Effector memory CD8-positive, alpha-beta T cell (primary cell): ENCODE measurements around the gene NGEF.

ENCODE experiments used
- ATAC-seq: fragments of 150-1000 bp; cut with Tn5 transposase; replicated peaks from 2 replicates; pipeline ENCODE4 v1.10.0; 2021; ENCODE audit warnings: mild to moderate bottlenecking, moderate library complexity
- DNase-seq, 3 experiments: peaks; one replicate each; pipeline ENCODE4 v3.0.0; 2021
- H3K27ac Mint-ChIP-seq, 2 donors: one replicate each; pipeline ENCODE4 v1.8.0; 2022; ENCODE audit warnings: mild to moderate bottlenecking in 2 of 2, mixed read lengths in 2 of 2, moderate library complexity in 2 of 2
- H3K27me3 Mint-ChIP-seq, 2 donors: one replicate each; pipeline ENCODE4 v1.8.0; 2022; ENCODE audit warnings: mixed read lengths in 2 of 2
- H3K36me3 Mint-ChIP-seq: one replicate; pipeline ENCODE4 v1.8.0; 2022; ENCODE audit warnings: mild to moderate bottlenecking, moderate library complexity, mixed read lengths; ENCODE audit not compliant: insufficient read depth
- H3K4me1 Mint-ChIP-seq, 2 donors: one replicate each; pipeline ENCODE4 v1.8.0; 2022; ENCODE audit warnings: low read depth in 2 of 2, mixed read lengths in 2 of 2
- H3K4me3 Mint-ChIP-seq, 2 donors: one replicate each; pipeline ENCODE4 v1.8.0; 2022; ENCODE audit warnings: mild to moderate bottlenecking in 2 of 2, mixed read lengths in 2 of 2, moderate library complexity in 2 of 2
- H3K9me3 Mint-ChIP-seq, 2 donors: one replicate each; pipeline ENCODE4 v1.8.0; 2022; ENCODE audit warnings: mixed read lengths in 2 of 2

The NGEF gene

DNA sequence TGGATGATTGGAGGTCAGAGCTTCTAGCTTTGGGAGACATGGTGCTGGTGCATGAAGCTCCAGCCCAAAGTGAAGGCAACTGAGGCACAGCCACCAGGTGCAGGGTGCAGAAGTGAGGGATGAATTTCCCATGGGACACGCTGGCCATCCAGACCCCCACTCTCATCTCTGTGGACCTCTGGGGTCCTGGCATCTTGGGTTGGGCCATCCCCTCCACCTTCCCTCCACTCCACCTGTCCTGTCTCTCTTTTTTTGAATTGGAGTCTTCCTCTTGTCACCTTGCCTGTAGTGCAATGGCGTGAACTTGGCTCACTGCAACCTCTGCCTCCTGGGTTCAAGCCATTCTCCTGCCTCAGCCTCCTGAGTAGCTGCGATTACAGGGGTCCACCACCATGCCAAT is 3.4 kb downstream of the NGEF start:
- H3K27ac Mint-ChIP-seq, result no peak overlapping the region
- DNase-seq, result no peak
- no peaks in the 10 kb centered on the region for H3K9me3 Mint-ChIP-seq
- no peak overlapping the region for H3K4me3 Mint-ChIP-seq
- H3K27me3 Mint-ChIP-seq, result peaks cover 0 to 34% of the 10 kb centered on the region in 2 donors
- ATAC-seq, result no peak
- no peaks in the 10 kb centered on the region for H3K36me3 Mint-ChIP-seq
- peaks cover 0 to 4% of the 10 kb centered on the region in 2 donors for H3K4me1 Mint-ChIP-seq

DNA sequence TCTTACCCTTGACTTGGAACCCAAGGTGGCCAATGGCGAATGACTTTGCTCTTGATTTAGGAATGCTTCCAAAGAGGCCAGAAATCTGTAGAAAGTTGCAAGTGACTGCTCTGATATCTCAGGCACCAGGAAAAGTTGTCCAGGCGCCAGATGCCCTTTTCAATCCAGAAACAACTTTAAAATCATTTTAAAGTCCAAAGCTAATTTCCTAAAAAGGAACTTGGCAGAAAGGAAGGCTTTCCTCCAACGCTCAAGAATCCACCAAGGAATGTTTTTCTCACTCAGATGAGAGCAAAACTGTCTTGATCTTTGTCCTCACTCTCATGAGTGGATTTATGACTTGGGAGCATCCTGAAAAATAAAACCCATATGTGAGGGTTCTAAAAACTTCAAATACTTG is 5.3 kb downstream of the NGEF start:
- ATAC-seq (no peak), DNase-seq (no peak)
- Mint-ChIP-seq H3K9me3 (no peaks in the 10 kb centered on the region), H3K27ac (peak overlapping the region in 1 of 2 donors; percentile 27), H3K36me3 (no peaks in the 10 kb centered on the region), H3K4me3 (no peak overlapping the region), H3K4me1 (peaks cover 0 to 4% of the 10 kb centered on the region in 2 donors), H3K27me3 (peaks cover 0 to 49% of the 10 kb centered on the region in 2 donors)

DNA sequence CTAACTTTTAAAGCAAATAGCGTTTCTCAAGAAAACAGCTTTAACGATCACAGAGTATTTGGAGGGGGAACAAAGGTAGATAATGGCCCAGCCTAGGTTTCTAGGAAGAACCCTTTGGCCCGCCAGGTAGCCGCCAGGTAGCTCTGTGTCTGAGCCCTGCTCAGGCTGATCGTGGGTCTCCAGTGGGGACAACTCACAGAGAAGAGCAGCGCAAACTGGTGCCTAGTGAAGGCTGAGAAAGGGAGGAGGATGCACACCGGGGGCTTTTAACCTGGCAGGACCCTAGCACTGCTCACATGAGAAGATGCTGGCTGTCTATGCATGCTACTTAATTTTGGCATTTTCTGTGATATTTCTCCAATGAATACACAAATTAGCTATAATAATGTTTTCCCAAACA is 5.8 kb downstream of the NGEF start:
- no peaks in the 10 kb centered on the region for H3K36me3 Mint-ChIP-seq
- ATAC-seq, result no peak
- DNase-seq, result no peak
- peaks cover 0 to 49% of the 10 kb centered on the region in 2 donors for H3K27me3 Mint-ChIP-seq
- H3K4me3 Mint-ChIP-seq, result no peak overlapping the region
- H3K4me1 Mint-ChIP-seq, result peaks cover 0 to 4% of the 10 kb centered on the region in 2 donors
- no peak overlapping the region for H3K27ac Mint-ChIP-seq
- no peaks in the 10 kb centered on the region for H3K9me3 Mint-ChIP-seq

DNA sequence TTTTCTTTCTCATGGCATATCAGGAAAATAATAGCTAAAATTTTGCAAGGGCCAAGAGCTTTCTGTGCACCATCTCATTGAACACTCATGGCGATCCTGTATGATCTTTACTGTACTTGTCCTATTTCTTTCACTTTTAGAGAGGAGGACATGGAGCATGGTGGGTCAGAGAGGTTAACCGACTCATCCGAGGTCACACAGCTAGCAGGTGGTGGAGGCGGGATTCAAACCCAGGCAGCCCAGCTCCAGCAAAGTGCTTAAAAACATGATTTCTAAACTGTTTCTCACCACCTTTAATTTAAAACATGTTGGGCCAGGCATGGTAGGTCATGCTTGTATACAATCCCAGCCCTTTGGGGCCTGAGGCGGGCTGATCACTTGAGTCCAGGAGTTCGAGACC is 6.4 kb downstream of the NGEF start:
- Mint-ChIP-seq H3K36me3 (no peaks in the 10 kb centered on the region), H3K27ac (no peak overlapping the region), H3K27me3 (peaks cover 0 to 49% of the 10 kb centered on the region in 2 donors), H3K4me3 (no peak overlapping the region), H3K9me3 (no peaks in the 10 kb centered on the region), H3K4me1 (peaks cover 0 to 2% of the 10 kb centered on the region in 2 donors)
- no peak for DNase-seq
- no peak for ATAC-seq

DNA sequence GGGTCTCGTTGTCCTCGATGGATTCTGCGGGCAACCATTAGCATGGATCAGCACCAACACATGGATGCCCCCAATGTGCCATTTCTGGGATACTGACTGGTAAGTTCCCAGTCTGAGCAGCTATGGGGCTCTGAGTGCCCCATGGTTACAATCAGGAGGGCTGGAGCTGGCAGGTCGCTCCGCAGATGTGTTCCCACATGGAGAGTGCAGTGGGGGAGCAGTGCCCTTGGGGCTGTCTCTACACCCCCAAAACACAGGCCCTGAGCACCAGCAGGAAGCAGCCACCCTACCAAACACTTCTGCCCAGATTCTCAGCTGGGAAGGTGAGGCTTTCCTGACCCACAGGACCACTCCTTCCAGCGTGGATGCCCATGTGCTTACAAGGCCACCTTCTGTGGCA is 8.0 kb downstream of the NGEF start:
- no peaks in the 10 kb centered on the region for H3K9me3 Mint-ChIP-seq
- peaks cover 0 to under 1% of the 10 kb centered on the region in 2 donors for H3K4me1 Mint-ChIP-seq
- H3K36me3 Mint-ChIP-seq, result no peaks in the 10 kb centered on the region
- DNase-seq, result no peak
- no peak for ATAC-seq
- peaks cover 0 to 43% of the 10 kb centered on the region in 2 donors for H3K27me3 Mint-ChIP-seq
- peak overlapping the region in 1 of 2 donors; percentile 54 for H3K27ac Mint-ChIP-seq
- no peak overlapping the region for H3K4me3 Mint-ChIP-seq

DNA sequence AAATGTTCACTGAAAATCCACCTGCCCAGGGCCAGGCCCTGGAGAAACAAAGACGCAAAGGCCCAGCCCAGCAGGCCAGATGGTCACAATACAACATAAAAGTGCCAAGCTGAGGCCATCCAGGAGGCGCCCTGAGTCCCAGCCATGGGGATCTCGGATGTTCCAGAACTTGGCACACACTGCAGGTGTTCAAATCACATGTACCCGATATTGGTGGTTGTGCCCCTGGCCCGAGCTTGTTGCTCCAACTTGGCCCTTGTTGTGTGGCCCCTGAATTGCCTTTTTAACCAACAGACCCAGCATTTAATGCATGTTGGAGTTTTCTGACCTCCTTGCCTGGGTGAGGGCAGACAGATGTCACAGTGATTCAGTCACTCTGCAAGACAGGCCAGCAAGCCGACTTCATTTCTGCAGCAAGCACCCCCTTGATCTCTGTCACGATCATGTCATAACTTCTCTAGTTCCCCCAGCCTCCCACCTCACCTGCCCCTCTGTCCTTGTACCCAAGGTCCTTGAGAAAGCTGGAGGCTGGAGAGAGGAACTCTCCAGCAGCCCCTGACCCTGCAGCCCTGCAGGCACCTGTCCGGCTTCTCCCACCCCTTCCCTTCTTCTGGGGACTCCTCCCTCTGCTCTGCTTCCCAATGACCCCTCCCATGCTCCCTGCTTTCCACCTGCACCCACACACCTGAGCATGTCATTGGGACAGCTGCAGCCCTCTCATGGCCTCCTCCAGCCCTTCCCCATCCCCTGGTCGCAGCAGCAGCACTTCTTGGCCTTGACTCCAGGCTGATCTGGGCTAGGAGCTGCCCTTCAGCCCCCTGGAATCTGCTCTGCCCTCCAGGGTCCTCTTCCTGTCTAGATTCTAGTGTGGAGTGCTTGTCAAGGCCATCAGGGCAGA is 9.1 kb downstream of the NGEF start:
- DNase-seq, result no peak
- ATAC-seq, result no peak
- peaks cover 0 to 48% of the 10 kb centered on the region in 2 donors for H3K27me3 Mint-ChIP-seq
- H3K4me1 Mint-ChIP-seq, result no peaks in the 10 kb centered on the region
- H3K9me3 Mint-ChIP-seq, result no peaks in the 10 kb centered on the region
- no peak overlapping the region for H3K4me3 Mint-ChIP-seq
- no peaks in the 10 kb centered on the region for H3K36me3 Mint-ChIP-seq
- no peak overlapping the region for H3K27ac Mint-ChIP-seq

DNA sequence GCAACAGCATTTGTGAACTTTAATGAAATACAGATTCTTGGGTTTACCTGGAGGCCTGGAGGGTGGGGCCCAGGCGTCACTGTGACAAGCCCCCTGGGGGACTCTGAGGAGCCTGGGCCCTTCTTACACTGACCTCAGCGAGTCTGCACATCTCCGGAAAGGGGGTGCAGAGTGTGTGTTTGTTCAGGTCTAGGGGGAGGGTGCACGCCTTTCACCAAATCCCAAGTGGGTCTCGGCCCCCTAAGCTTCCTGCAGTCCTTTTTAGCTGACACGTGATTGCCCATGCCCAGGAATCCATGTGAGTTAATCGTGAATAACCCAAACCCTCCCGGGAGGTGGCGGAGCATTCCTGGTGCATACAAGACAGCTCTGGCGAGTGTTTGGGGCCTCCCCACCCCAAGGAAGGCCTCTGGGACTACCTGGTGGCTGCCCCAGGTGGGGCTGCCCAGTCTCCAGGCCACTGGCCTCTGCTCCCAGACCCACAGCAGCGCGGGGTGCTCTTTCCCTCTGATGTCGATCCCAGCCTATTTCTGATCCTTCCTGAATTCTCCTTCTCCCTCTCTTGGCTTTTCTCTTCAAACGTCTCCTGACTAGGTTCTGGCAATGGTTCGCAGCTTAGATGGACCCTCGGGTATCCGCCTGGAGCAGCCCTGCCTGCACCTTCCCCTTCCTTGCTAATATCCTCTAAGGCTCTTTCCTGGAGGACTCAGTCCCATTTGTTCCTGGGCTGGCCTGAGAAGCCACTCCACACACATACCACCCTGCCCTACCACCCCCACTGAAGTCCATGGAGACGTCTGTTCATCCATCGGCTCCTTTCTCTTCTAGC is 10.0 kb downstream of the NGEF start:
- Mint-ChIP-seq H3K4me1 (no peaks in the 10 kb centered on the region), H3K27ac (no peak overlapping the region), H3K36me3 (no peaks in the 10 kb centered on the region), H3K9me3 (no peaks in the 10 kb centered on the region), H3K27me3 (peaks cover 1 to 51% of the 10 kb centered on the region in 2 donors), H3K4me3 (no peak overlapping the region)
- DNase-seq, result no peak
- no peak for ATAC-seq

DNA sequence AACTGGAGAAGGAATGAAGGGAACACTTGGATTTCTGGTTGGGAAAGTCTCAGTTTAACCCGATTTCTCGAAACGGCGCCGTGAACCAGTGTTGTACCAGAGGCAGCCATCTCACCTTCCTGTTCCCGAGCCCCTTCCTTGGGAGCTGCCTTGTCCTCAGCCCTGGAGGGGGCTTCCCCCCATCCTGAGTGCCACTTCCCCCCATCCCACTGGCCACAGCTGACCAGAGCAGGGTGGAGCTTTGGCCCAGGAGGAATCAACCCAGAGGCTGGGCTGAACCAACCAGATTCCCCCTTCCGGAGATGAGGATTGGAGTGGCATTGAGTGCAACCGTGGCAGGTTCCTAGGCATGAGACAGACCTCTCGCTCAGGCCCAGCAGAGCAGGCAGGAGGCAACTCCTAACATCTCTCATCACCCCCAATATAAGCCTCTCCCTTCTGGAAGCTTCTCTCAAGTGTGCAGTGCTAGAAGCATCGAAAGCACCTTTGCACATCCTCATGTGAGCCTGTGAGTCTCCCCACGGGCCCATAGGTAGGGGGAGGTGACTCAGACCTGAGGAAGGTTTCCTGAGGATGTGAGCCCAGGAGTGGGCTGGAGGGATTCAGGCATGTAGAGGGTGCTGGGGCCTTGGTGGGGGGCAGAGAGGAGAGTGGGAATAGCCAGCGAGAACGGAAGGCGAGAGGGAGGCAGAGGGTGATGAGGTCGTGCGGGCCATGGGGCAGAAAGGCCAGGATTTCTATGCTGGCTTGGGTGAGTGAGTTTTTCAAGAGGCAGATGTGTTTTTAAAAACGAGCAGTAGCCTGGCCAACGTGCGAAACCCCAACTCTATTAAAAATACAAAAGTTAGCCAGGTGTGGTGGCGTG is 11.9 kb downstream of the NGEF start:
- H3K27ac Mint-ChIP-seq, result no peak overlapping the region
- H3K36me3 Mint-ChIP-seq, result no peaks in the 10 kb centered on the region
- no peak overlapping the region for H3K4me3 Mint-ChIP-seq
- DNase-seq (no peak), ATAC-seq (no peak)
- H3K27me3 Mint-ChIP-seq, result peaks cover 7 to 56% of the 10 kb centered on the region in 2 donors
- H3K4me1 Mint-ChIP-seq, result peaks cover 0 to 1% of the 10 kb centered on the region in 2 donors
- H3K9me3 Mint-ChIP-seq, result no peaks in the 10 kb centered on the region

DNA sequence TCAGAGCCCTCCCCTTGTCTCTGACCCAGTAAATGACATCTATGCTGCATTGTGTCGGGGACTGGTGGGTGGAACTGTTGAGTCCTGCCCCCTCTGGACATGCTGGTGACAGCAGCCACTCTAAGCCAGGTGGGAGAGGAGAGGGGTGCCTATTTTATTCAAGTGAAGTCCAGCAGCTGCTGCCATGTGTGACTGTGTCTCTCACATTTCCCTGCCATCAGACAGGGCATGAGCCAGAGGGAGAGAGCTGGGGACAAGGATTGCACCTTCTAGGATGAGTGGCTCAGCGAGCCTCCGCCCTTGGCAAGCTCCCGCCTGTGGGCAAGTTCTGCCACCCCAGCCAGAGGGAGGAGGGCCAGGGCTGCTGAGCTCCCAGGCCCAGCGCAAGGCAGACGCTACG is 13.7 kb downstream of the NGEF start:
- no peak for DNase-seq
- Mint-ChIP-seq H3K4me1 (peaks cover 0 to 1% of the 10 kb centered on the region in 2 donors), H3K36me3 (no peaks in the 10 kb centered on the region), H3K27me3 (peaks cover 7 to 45% of the 10 kb centered on the region in 2 donors), H3K4me3 (no peak overlapping the region), H3K9me3 (no peaks in the 10 kb centered on the region), H3K27ac (no peak overlapping the region)
- no peak for ATAC-seq

DNA sequence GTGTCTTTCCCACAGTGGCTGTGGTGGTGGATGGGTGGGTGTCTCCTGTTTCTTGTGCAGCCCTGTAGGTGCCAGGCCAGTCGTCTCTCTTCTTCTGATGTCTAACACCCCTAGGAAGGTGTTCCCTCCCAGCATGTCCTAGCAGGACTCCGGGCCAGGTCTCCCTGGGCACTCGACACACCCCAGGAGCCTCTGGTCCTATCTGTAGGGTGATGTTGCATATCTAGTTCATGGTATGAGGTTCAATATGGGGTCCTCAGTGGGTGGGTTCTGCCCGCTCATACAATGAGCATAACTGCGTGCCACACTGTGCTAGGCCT is 14.4 kb downstream of the NGEF start:
- Mint-ChIP-seq H3K4me1 (peaks cover 0 to 1% of the 10 kb centered on the region in 2 donors), H3K27ac (no peak overlapping the region), H3K27me3 (peaks cover 7 to 38% of the 10 kb centered on the region in 2 donors), H3K4me3 (no peak overlapping the region), H3K9me3 (no peaks in the 10 kb centered on the region), H3K36me3 (no peaks in the 10 kb centered on the region)
- DNase-seq (no peak), ATAC-seq (no peak)

DNA sequence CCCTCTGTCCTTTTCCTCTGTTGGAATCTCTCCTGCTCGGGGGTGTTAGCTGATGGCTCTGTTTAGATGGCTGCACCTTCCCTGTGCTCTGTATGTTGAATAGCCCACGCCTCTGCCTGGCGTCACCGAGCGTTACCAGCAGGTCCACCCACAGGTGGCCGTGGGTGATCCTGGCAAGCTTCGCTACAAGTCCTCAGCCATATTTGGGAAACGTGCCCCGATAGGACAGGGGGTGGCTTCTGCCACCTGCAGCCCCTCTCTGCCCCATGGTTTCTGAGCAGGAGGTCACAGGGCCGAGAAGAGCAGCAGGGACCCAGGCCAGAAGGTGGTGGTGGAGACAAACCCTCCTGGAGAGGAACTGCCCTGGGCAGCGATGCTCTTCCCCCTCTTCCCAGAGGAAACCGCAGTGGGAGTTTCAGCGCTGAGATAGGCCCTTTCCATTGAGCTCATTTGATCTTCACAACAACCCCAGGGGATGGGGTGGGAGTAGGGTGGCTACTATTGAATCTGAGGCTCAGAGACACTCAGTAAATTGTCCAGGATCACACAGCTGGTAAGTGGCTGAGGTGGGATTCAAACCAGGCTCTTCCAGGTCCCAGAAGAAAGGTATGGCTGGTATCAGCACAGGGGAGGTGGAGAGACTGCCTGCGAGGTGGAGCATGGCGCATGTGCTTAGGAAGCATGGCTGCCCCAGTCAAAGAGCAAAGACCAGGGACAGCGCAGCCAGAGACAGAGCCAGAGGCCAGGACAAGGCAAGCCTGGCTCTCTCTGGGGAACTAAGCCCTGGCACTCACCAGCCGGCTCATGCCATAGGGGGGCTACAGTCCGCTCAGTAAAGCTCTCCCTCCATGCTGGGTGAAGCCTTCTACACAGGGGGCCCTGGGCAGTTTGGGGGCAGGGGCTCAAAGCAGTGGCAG is 15.0 kb downstream of the NGEF start:
- Mint-ChIP-seq H3K4me1 (peaks cover 0 to 1% of the 10 kb centered on the region in 2 donors), H3K9me3 (no peaks in the 10 kb centered on the region), H3K27me3 (peaks cover 7 to 33% of the 10 kb centered on the region in 2 donors)

DNA sequence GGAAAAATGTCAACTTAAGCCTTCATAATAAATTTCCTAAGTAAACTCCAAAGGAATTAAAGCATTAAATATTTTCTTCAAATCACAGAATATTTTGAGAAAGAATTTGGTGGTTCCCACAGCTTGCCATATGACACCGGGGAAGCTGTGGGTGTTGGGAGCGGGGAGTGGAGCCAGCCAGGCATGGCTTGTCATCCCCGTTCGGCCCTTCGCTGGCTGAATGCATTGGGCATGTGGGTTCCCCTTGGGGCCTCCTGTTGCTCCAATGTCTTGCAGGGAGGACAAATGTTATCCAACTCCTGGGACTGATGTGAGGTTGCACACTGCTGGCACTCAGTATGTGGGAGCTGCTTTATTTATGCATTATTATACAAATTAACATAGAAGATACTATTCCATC is 18.6 kb downstream of the NGEF start:
- no peaks in the 10 kb centered on the region for H3K36me3 Mint-ChIP-seq
- peaks cover 10 to 21% of the 10 kb centered on the region in 2 donors for H3K27me3 Mint-ChIP-seq
- H3K4me1 Mint-ChIP-seq, result peaks cover 0 to 1% of the 10 kb centered on the region in 2 donors
- H3K27ac Mint-ChIP-seq, result no peak overlapping the region
- DNase-seq, result no peak
- H3K4me3 Mint-ChIP-seq, result no peak overlapping the region
- no peak for ATAC-seq
- H3K9me3 Mint-ChIP-seq, result no peaks in the 10 kb centered on the region

More for the DNA sequence above, 15.0 kb downstream of the NGEF start:
- Mint-ChIP-seq H3K36me3 (no peaks in the 10 kb centered on the region), H3K4me3 (no peak overlapping the region), H3K27ac (no peak overlapping the region)
- no peak for ATAC-seq
- no peak for DNase-seq
